Tibial artery (tissue), 4 donors: ENCODE measurements around the gene GPR173.
A peak's percentile ranks its signal among the peaks of the same experiment; 100 is the strongest.

ENCODE experiments used
- DNase-seq, 2 donors: peaks; one replicate each; pipeline ENCODE4 v3.0.0-alpha.2; 2019
- H3K27ac ChIP-seq, 2 donors: fragments of 200-600 bp; sonication (generic) in 1 of 2; 1 replicate in 1 of 2; 2 replicates in 1 of 2; pipeline ENCODE4 v1.5.1; 2018 to 2019; ENCODE audit warnings: mild to moderate bottlenecking in 1 of 2
- H3K27me3 ChIP-seq, 2 donors: fragments of 200-600 bp; sonication (generic) in 1 of 2; one replicate each; pipeline versions ENCODE4 v1.5.1 to v1.6.0; 2016 to 2019
- H3K36me3 ChIP-seq, 3 donors: fragments of 200-600 bp; sonication (generic) in 2 of 3; one replicate each; pipeline ENCODE4 v1.5.1; 2016 to 2019; ENCODE audit warnings: mild to moderate bottlenecking in 2 of 3
- H3K4me1 ChIP-seq, 4 donors: fragments of 200-600 bp; sonication (generic) in 2 of 4; 1 replicate in 3 of 4; 2 replicates in 1 of 4; pipeline ENCODE4 v1.5.1; 2016 to 2019
- H3K4me3 ChIP-seq, 2 donors: fragments of 200-600 bp; sonication (generic) in 1 of 2; 1 replicate in 1 of 2; 2 replicates in 1 of 2; pipeline ENCODE4 v1.5.1; 2018 to 2019; ENCODE audit warnings: mild to moderate bottlenecking in 2 of 2
- H3K9me3 ChIP-seq, 3 donors: fragments of 200-600 bp; sonication (generic) in 1 of 3; one replicate each; pipeline ENCODE4 v1.5.1; 2016 to 2019
- CTCF ChIP-seq, 2 experiments: fragments of 200-600 bp in 1 of 2; fragments of 450-650 bp in 1 of 2; IDR thresholded peaks; one replicate each; pipeline ENCODE4 v1.5.1; 2017 to 2019; ENCODE audit warnings: antibody characterized with exemption in 2 of 2, mild to moderate bottlenecking in 1 of 2, moderate library complexity in 1 of 2
- intact Hi-C: fragments of 100-400 bp; cut with DNase I; formaldehyde crosslinking; loops from one replicate; pipeline ENCODE4 v1.15.0; 2023; ENCODE audit warnings: low total_unique reads

Gene GPR173

GRCh38 chrX:53047228-53047627 lies 1.4 kb upstream of the GPR173 start:
- Histone ChIP-seq H3K27me3 (no peaks in the 10 kb centered on the region), H3K9me3 (no peaks in the 10 kb centered on the region), H3K36me3 (no peaks in the 10 kb centered on the region), H3K4me3 (no peak overlapping the region), H3K27ac (peak overlapping the region in 1 of 2 donors; percentile 72), H3K4me1 (peaks cover 0 to 22% (median 7%) of the 10 kb centered on the region in 4 donors)
- DNase-seq: no peak
- no peak for TF ChIP-seq CTCF (IDR thresholded peaks at IDR 0.05)
- intact Hi-C loops: no loop called here

- H3K36me3 ChIP-seq: no peaks in the 10 kb centered on the region
- H3K9me3 ChIP-seq: no peaks in the 10 kb centered on the region
- H3K27me3 ChIP-seq: no peaks in the 10 kb centered on the region
- peaks cover 0 to 22% (median 7%) of the 10 kb centered on the region in 4 donors for H3K4me1 ChIP-seq
- peak overlapping the region; percentile 55 to 72 for H3K27ac ChIP-seq
- no peak for TF ChIP-seq CTCF (IDR thresholded peaks at IDR 0.05)
- intact Hi-C loops: no loop called here
- peak overlapping the region; percentile 60 to 65 for H3K4me3 ChIP-seq
- no peak for DNase-seq
Observed at GRCh38 chrX:53049127-53049517, 533 bp downstream of the GPR173 start.

- no peak overlapping the region for H3K4me3 ChIP-seq
- peaks cover 0 to 22% (median 7%) of the 10 kb centered on the region in 4 donors for H3K4me1 ChIP-seq
- intact Hi-C loops: no loop called here
- no peak overlapping the region for H3K27ac ChIP-seq
- no peak for DNase-seq
- H3K27me3 ChIP-seq: no peaks in the 10 kb centered on the region
- H3K9me3 ChIP-seq: no peaks in the 10 kb centered on the region
- no peak for TF ChIP-seq CTCF (IDR thresholded peaks at IDR 0.05)
- no peaks in the 10 kb centered on the region for H3K36me3 ChIP-seq
Observed at GRCh38 chrX:53050841-53051240, 2.3 kb downstream of the GPR173 start.

GRCh38 chrX:53055244-53055849 lies 6.8 kb downstream of the GPR173 start:
- Histone ChIP-seq H3K9me3 (no peaks in the 10 kb centered on the region), H3K27ac (no peak overlapping the region), H3K4me1 (peaks cover 0 to 12% (median 3%) of the 10 kb centered on the region in 4 donors), H3K27me3 (no peaks in the 10 kb centered on the region), H3K4me3 (no peak overlapping the region), H3K36me3 (no peaks in the 10 kb centered on the region)
- no peak for DNase-seq
- intact Hi-C loops: no loop called here
- TF ChIP-seq CTCF (IDR thresholded peaks at IDR 0.05): no peak

GRCh38 chrX:53056292-53056691 lies 7.7 kb downstream of the GPR173 start:
- Histone ChIP-seq H3K4me3 (no peak overlapping the region), H3K27me3 (no peaks in the 10 kb centered on the region), H3K27ac (no peak overlapping the region), H3K36me3 (no peaks in the 10 kb centered on the region), H3K4me1 (peaks cover 0 to 5% (median 0%) of the 10 kb centered on the region in 4 donors), H3K9me3 (no peaks in the 10 kb centered on the region)
- no peak for DNase-seq
- intact Hi-C loops: no loop called here
- no peak for TF ChIP-seq CTCF (IDR thresholded peaks at IDR 0.05)

GRCh38 chrX:53065104-53065503 lies 16.5 kb downstream of the GPR173 start:
- H3K36me3 ChIP-seq: no peaks in the 10 kb centered on the region
- H3K9me3 ChIP-seq: no peaks in the 10 kb centered on the region
- H3K27ac ChIP-seq: no peak overlapping the region
- DNase-seq: no peak
- no peaks in the 10 kb centered on the region for H3K27me3 ChIP-seq
- intact Hi-C loops: no loop called here
- H3K4me3 ChIP-seq: no peak overlapping the region
- TF ChIP-seq CTCF (IDR thresholded peaks at IDR 0.05): no peak
- H3K4me1 ChIP-seq: no peaks in the 10 kb centered on the region
